ENCODE data around the gene PRDX6.

DNA sequence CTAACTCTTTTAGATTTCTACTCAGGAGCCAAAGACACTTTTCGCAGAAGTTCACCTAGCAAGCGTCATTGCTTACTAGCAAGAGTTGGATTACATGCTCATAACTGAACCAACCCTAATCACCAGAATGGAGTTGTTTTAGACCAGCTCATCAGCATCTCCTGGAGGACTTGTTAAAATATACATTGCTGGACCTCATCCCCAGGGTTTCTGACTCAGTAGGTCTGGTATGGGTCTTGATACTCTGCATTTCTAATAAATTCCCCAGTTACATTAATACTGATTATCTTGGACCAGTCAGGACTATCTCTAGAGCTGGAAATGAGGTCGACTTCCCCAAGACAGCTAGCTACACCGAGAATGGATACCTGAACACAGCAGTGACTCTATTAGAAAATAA is 9.7 kb upstream of the PRDX6 start:
- TF ChIP-seq TEAD4 (IDR thresholded peaks at IDR 0.05; ENCODE audit: low read depth, low read length), result no peak
- no peak for TF ChIP-seq RNF2 (IDR thresholded peaks at IDR 0.05; ENCODE audit: borderline replicate concordance, low read depth, low read length, missing control alignments, poor library complexity, severe bottlenecking)
- TF ChIP-seq POLR2AphosphoS5 (IDR thresholded peaks at IDR 0.05; ENCODE audit: low read depth, low read length), result no peak
- TF ChIP-seq, protein P1, sequence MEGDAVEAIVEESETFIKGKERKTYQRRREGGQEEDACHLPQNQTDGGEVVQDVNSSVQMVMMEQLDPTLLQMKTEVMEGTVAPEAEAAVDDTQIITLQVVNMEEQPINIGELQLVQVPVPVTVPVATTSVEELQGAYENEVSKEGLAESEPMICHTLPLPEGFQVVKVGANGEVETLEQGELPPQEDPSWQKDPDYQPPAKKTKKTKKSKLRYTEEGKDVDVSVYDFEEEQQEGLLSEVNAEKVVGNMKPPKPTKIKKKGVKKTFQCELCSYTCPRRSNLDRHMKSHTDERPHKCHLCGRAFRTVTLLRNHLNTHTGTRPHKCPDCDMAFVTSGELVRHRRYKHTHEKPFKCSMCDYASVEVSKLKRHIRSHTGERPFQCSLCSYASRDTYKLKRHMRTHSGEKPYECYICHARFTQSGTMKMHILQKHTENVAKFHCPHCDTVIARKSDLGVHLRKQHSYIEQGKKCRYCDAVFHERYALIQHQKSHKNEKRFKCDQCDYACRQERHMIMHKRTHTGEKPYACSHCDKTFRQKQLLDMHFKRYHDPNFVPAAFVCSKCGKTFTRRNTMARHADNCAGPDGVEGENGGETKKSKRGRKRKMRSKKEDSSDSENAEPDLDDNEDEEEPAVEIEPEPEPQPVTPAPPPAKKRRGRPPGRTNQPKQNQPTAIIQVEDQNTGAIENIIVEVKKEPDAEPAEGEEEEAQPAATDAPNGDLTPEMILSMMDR (IDR thresholded peaks at IDR 0.05; ENCODE audit: control extremely low read depth in 1 of 3, insufficient read depth in 1 of 3, low read depth in 1 of 3, low read length in 3 of 3), result no peak
- TF ChIP-seq CHD1 (IDR thresholded peaks at IDR 0.05; ENCODE audit: low read depth, low read length), result no peak
- no peak for TF ChIP-seq POLR2A (IDR thresholded peaks at IDR 0.05; ENCODE audit: control extremely low read depth in 1 of 2, low read depth in 2 of 2, low read length in 2 of 2)

Data from H1 (cell line).